Brain microvascular endothelial cell (primary cell): ENCODE measurements around the gene CDK15.

Experiments
- DNase-seq: peaks from one replicate; pipeline ENCODE4 v3.0.0-alpha.2; 2020
- H3K27ac ChIP-seq: fragments of 250-450 bp; sonication (Bioruptor Pico); 2 replicates; pipeline ENCODE4 v1.5.1; 2020; ENCODE audit warnings: mild to moderate bottlenecking, moderate library complexity
- H3K27me3 ChIP-seq: fragments of 250-450 bp; sonication (Bioruptor Pico); replicated peaks from 2 replicates; pipeline ENCODE4 v1.5.1; 2020; ENCODE audit warnings: mild to moderate bottlenecking
- H3K36me3 ChIP-seq: fragments of 250-450 bp; sonication (Bioruptor Pico); replicated peaks from 2 replicates; pipeline ENCODE4 v1.5.1; 2020; ENCODE audit warnings: mild to moderate bottlenecking
- H3K4me3 ChIP-seq: 2 replicates; pipeline ENCODE4 v1.5.1; 2011; ENCODE audit warnings: low read depth, mild to moderate bottlenecking, control low read depth, low read length, moderate library complexity
- CTCF ChIP-seq: IDR thresholded peaks from 2 replicates; pipeline ENCODE4 v1.5.1; 2011; ENCODE audit warnings: low read depth, mild to moderate bottlenecking, moderate library complexity, low read length, control low read depth, inconsistent platforms; ENCODE audit errors: missing control alignments
- in situ Hi-C: cut with HindIII; loops from 2 replicates; pipeline ENCODE4 v1.10.0; 2017; ENCODE audit warnings: low sequenced_read_pairs, low pct_ligation_motif_present

CDK15 gene

GRCh38 chr2:201880993-201881611 is 74.8 kb downstream of the CDK15 start:
- TF ChIP-seq CTCF = no peak
- H3K4me3 ChIP-seq = no peak overlapping the region
- H3K27me3 ChIP-seq = no peaks in the 10 kb centered on the region
- no peak for DNase-seq
- H3K36me3 ChIP-seq = no peaks in the 10 kb centered on the region
- in situ Hi-C loops = no loop called here
- H3K27ac ChIP-seq = no peak overlapping the region

GRCh38 chr2:201881741-201882140 is 75.4 kb downstream of the CDK15 start:
- no peak for DNase-seq
- in situ Hi-C loops = no loop called here
- H3K27me3 ChIP-seq = no peaks in the 10 kb centered on the region
- no peak overlapping the region for H3K4me3 ChIP-seq
- TF ChIP-seq CTCF = no peak
- no peaks in the 10 kb centered on the region for H3K36me3 ChIP-seq
- H3K27ac ChIP-seq = no peak overlapping the region

DNA sequence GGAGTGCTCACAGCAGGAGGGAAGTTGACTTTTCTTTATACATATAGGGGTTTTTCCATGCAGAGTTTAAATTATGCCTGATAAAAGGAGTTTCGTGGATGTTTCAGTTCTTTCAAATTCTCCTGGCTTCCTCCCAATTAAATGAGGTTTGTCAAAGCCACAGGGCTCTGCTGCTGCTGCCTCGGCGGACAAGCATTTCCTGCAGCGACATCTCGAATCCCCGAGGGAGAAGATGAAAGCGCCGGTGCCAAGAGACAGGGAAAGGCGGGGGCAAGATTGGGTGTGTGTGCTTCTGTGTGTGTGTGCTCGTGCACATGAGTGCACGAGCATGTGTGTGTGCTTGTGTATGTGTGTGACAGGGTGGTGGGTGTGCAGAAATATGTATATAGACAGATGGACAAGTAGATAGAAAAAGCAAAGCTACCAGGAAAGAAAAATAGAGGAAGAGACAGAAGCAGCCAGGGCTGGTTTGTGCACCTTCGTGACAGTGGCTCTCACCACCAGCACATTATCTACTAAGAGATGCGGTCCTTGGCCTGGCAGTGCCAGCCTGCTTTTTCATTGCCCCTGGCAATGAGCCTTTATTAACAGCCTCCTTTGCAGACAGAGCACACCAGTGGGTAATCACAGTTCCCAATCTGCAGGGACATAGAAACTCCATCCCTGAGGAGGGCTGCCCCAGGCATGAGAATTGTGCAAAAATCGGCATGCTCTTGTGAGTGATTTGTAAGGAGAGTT is 76.2 kb downstream of the CDK15 start:
- Histone ChIP-seq H3K36me3 (no peaks in the 10 kb centered on the region), H3K4me3 (peak overlapping the region; percentile 20), H3K27ac (no peak overlapping the region), H3K27me3 (no peaks in the 10 kb centered on the region)
- DNase-seq = peak; percentile 56
- no peak for TF ChIP-seq CTCF
- in situ Hi-C loops = no loop called here

- H3K27ac ChIP-seq = no peak overlapping the region
- H3K27me3 ChIP-seq = no peaks in the 10 kb centered on the region
- no peak for DNase-seq
- in situ Hi-C loops = no loop called here
- no peak for TF ChIP-seq CTCF
- no peak overlapping the region for H3K4me3 ChIP-seq
- no peaks in the 10 kb centered on the region for H3K36me3 ChIP-seq
Observed at GRCh38 chr2:201883606-201884369, 77.5 kb downstream of the CDK15 start.

DNA sequence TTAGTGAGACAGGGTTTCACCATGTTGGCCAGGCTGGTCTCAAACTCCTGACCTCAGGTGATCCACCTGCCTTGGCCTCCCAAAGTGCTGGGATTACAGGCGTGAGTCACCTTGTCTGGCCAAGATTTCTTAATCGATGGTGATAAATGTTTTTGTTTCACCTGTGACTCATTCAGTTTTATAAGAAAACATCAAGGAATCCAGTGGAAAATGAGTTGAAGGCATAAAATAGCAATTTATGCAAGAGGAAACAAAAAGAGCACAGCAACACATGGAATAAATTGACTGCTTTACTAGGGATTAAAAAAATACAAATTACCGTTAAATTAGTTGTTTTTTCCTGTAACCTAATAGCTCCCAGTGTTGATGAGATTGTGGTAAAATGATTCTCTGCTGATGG is 80.2 kb downstream of the CDK15 start:
- no peak for TF ChIP-seq CTCF
- no peak overlapping the region for H3K27ac ChIP-seq
- in situ Hi-C loops = no loop called here

More for the DNA sequence above, 80.2 kb downstream of the CDK15 start:
- Histone ChIP-seq H3K36me3 (no peaks in the 10 kb centered on the region), H3K4me3 (no peak overlapping the region), H3K27me3 (no peaks in the 10 kb centered on the region)
- DNase-seq = peak; percentile 48
